IPS DF 6.9 (cell line): Measurements from ENCODE around the gene TSSK6.

Experiments used
- DNase-seq: peaks from one replicate; pipeline ENCODE4 v3.0.0-alpha.2; 2013; ENCODE audit warnings: low read depth, low spot score
- H3K27ac ChIP-seq: one replicate; pipeline ENCODE4 v1.5.1; 2013; ENCODE audit warnings: low read length, control low read depth
- H3K27me3 ChIP-seq: 2 replicates; pipeline ENCODE4 v1.6.1; 2013; ENCODE audit warnings: mild to moderate bottlenecking, low read length; ENCODE audit not compliant: control insufficient read depth, insufficient read depth
- H3K36me3 ChIP-seq: 2 replicates; pipeline ENCODE4 v1.6.1; 2013; ENCODE audit warnings: low read length; ENCODE audit not compliant: control insufficient read depth, insufficient read depth
- H3K4me1 ChIP-seq: 2 replicates; pipeline ENCODE4 v1.6.1; 2013; ENCODE audit warnings: low read length; ENCODE audit not compliant: control insufficient read depth, insufficient read depth
- H3K4me3 ChIP-seq: 2 replicates; pipeline ENCODE4 v1.5.1; 2013; ENCODE audit warnings: mild to moderate bottlenecking, low read length
- H3K9me3 ChIP-seq: 2 replicates; pipeline ENCODE4 v1.6.1; 2013; ENCODE audit warnings: low read length, inconsistent platforms; ENCODE audit not compliant: control insufficient read depth, insufficient read depth
- WGBS: extraction: QIAGEN DNeasy Blood & Tissue Kit; methylation state at CpG from one replicate; pipeline ENCODE4 v1.1.7; 2013; ENCODE audit warnings: mixed read lengths, missing lambda C conversion rate; ENCODE audit not compliant: insufficient read length, insufficient coverage; 5-methylcytosine and 5-hydroxymethylcytosine counted together

Gene TSSK6

DNA sequence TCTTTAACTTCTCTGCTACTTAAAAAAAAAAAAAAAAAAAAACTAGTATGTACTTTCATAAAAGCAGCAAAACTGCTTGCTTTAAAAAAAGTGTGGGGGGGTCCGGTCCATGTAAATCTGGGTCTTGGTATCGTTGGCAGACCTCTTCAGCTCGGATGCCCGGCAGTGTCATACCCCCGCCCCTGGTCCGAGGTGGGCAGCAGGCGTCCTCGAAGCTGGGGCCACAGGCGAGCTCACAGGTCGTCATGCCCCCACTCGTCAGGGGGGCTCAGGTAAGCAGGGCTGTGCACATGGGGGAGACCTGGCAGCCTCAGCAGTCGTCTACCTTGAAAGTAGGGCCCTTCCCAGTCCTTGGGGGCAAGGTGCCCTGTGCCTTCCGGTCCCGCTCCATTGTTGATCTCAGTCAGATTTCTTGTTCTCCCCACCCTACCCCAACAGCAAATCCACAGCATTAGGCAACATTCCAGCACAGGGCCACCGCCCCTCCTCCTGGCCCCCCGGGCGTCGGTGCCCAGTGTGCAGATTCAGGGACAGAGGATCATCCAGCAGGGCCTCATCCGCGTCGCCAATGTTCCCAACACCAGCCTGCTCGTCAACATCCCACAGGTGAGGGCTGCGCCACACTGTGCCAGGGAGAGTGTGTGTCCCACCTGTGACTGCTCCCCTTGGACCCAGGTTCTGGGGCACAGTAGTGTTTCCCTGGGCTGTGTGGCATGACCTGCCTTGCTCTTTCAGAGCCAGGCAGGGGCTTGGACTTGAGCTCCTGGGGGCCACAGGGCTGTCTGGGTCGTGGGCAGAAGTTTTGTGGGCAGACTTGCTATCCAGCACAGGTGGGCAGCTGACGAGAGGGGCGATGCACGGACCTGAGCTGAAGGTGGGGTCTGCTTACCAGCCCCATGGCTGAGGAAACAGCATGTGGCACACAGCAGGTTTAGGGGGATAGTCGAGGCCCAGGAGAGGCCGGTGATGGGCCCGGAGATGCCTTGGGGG, 19.4 kb downstream of the TSSK6 start:
- no peak for DNase-seq
- WGBS, result no CpG with 5 or more reads among the region's 30 CpGs
- Histone ChIP-seq H3K36me3 (peaks cover 50% of the 10 kb centered on the region), H3K4me3 (no peak overlapping the region), H3K27ac (no peak overlapping the region), H3K4me1 (no peaks in the 10 kb centered on the region), H3K27me3 (no peaks in the 10 kb centered on the region), H3K9me3 (no peaks in the 10 kb centered on the region)

DNA sequence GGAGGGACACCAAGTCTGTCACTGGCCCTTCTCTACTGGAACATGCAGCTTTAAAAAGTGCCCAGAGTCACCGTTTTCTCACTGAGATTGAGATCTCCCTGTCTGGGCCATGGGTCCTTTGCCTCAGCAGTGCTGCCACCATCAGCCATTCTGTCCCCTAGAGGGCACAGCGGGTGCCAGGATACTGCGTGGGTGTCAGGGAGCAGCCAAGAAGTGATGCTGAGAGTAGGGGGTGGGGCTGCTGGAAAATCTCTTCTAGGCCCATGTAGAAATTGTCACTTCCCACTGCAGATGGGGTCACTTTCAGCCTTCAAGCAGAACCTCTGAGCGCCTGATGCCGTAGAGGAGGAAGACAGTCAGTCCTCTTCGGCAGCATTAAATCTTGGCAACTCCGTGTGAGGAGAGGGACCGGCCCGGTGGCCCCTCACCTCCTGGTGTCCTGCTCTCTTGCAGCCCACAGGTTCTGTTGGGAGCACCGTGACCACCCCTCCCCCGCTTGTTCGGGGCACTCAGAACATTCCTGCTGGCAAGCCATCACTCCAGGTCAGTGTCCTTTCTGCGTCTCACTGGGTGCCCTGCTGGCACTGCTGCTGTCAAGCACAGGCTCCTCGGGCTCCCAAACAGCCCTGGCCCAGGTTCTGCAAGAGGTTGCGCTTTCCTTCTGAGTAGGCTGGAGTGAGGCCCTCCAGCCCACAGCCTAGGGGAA, 21.4 kb downstream of the TSSK6 start:
- H3K27ac ChIP-seq, result no peak overlapping the region
- no peaks in the 10 kb centered on the region for H3K9me3 ChIP-seq
- peaks cover 37% of the 10 kb centered on the region for H3K36me3 ChIP-seq
- DNase-seq, result no peak
- H3K4me3 ChIP-seq, result no peak overlapping the region
- no peaks in the 10 kb centered on the region for H3K27me3 ChIP-seq
- WGBS, result no CpG with 5 or more reads among the region's 15 CpGs
- H3K4me1 ChIP-seq, result peaks cover 2% of the 10 kb centered on the region; the same call in 1 of the 2 replicates

DNA sequence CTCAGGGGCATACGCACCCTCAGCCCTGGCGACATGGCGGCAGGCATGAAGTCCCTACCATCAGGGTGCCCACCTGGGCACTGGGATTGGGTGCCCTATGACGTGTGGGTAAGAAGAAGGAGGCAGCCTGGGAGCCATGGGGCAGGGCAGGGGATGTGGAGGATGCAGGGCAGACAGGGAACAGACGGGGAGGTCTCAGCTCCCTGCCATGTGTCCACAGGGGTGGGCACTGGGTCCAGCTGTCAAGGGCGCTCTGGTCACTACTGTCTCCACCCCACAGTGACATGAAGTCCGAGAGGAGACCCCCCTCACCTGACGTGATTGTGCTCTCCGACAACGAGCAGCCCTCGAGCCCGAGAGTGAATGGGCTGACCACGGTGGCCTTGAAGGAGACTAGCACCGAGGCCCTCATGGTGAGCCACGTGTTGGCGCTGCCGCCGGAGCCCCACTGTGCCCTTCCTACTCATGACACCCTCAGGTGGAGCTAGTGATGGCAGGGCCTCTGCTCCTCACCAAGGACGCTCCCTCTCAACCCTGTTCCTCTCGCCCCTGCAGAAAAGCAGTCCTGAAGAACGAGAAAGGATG, 23.2 kb downstream of the TSSK6 start:
- no peak overlapping the region for H3K27ac ChIP-seq
- H3K27me3 ChIP-seq, result no peaks in the 10 kb centered on the region
- no peak overlapping the region for H3K4me3 ChIP-seq
- DNase-seq, result no peak
- H3K4me1 ChIP-seq, result peaks cover 4% of the 10 kb centered on the region
- WGBS, result no CpG with 5 or more reads among the region's 21 CpGs
- H3K36me3 ChIP-seq, result peaks cover 27% of the 10 kb centered on the region
- H3K9me3 ChIP-seq, result no peaks in the 10 kb centered on the region

DNA sequence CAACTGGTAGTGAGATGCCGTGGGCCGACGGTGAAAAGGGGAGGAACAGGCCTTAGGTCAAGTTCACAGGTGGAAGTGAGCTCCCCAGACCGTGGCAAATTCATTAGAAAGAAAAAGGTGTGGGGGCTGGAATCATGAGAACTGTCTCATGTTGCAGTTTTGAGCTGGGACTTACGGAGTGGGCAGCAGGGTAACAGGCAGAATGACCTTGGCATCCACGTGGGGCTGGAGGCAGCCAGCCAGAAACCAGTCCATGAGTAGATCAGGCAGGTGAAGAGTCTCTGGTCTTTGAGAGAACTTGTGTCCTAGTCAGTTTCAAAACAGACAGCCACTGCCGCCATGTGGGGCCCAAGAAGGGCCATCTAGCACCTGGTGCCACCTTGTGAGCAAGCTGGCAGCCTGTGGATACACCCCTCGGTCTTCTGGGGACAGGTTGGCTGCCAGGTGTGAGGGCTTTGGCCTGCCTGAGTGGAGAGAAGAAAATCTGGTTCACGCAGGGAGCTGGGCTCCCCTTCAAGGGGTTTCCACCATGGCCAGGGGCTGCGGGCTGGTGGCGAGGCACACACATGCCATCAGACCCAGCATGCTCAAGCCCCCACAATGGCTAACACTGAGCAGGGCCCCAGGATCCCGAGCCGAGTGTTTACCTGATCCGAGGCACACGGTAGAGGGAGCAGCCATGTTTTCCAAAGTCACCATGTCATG, 23.9 kb downstream of the TSSK6 start:
- Histone ChIP-seq H3K36me3 (peaks cover 25% of the 10 kb centered on the region), H3K27ac (no peak overlapping the region), H3K4me1 (peaks cover 4% of the 10 kb centered on the region), H3K9me3 (no peaks in the 10 kb centered on the region), H3K4me3 (no peak overlapping the region), H3K27me3 (no peaks in the 10 kb centered on the region)
- no peak for DNase-seq
- no CpG with 5 or more reads among the region's 15 CpGs for WGBS

DNA sequence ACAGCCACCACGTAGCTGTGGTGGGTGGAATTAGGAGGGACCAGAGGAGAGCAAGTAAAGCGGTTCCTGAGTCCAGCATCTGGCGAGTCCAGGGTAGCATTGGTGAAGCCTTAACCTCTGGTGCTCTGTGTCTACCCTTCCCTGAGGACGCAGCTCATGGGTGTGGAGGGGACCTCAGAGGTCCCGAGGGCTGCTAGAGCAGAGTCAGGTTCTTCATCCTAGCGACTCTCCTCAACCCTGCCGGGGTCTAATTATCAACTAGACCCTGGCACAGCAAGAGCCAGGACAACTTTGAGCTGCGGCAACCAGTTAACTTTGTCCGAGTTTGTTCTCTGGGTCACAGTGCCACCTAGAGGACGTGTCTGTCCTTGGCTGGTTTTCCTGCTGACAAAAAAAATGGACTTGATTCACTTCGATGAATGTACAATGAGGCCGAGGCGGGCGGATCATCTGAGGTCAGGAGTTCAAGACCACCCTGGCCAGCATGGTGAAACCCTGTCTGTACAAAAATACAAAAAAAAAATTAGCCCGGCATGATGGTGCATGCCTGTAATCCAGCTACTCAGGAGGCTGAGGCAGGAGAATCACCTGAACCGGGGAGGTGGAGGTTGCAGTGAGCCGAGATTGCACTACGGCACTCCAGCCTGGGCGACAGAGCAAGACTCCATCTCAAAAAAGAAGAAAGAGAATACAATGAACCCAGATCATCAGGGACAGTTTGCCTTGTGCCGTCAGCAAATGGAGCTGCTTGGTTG, 25.0 kb downstream of the TSSK6 start:
- Histone ChIP-seq H3K27me3 (no peaks in the 10 kb centered on the region), H3K4me3 (no peak overlapping the region), H3K9me3 (no peaks in the 10 kb centered on the region), H3K4me1 (peaks cover 4% of the 10 kb centered on the region), H3K36me3 (peaks cover 16% of the 10 kb centered on the region), H3K27ac (no peak overlapping the region)
- WGBS, result no CpG with 5 or more reads among the region's 20 CpGs
- DNase-seq, result peak; percentile 63

DNA sequence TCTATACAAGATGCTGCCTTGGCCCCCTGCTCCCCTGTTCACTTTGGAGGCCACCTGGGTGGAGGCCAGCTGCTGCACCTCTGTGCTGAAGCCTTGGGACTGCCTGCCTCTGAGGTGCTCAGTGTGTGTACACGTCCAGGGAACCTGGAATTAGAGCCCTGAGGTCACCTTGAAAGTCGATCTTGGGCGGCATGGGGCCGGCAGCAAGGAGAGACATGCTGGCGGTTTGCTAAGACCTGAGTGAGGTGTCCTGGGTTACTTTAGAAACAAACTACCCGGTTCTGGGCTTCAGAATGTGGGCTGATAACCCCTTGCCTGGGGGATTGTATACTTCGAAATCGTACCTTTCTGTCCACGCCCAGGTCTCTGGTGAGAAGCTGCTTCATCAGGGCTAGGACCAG, 25.5 kb downstream of the TSSK6 start:
- no CpG with 5 or more reads among the region's 9 CpGs for WGBS
- H3K4me1 ChIP-seq, result peaks cover 4% of the 10 kb centered on the region
- H3K27me3 ChIP-seq, result no peaks in the 10 kb centered on the region
- no peak overlapping the region for H3K27ac ChIP-seq
- no peak for DNase-seq
- H3K4me3 ChIP-seq, result no peak overlapping the region
- no peaks in the 10 kb centered on the region for H3K9me3 ChIP-seq
- H3K36me3 ChIP-seq, result peaks cover 14% of the 10 kb centered on the region

DNA sequence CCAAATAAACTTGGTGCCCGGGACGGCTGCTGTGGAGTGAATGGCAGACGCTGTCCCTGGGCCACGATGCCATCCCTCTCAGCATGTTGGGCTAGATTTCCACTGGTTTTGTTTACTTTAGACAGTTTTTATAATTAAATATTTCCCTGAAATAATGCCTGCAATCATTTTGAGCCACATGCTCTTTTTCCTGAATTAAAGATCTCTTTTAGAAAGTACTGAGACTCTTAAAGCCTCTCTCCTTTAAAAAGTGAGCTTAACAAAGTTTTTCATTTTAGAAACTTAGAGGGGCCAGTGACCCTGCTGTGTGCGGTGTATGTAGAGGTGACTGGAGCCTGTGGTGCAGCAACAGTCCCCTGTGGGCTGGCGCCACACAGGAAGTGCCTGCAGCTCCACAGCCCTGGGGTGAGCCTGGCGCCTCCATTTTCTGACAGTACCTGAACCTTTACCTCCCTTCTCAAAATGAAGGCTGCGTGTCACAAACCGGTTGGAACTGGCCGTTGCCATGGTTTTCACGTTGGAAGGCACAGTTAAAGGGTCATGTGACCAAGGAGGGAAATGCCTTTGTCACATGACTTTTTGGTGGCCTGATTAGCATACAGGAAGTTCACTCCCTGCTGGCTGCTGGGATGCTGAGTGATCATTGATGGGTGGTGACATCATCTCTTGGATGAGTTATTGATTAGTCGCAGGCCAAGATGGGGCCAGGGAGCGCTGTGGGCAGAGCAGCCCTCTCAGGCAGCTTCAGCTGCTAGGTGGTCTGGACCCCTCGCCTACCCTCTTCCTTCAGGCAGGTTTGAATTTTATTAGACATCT, 26.3 kb downstream of the TSSK6 start:
- Histone ChIP-seq H3K27me3 (no peaks in the 10 kb centered on the region), H3K9me3 (no peaks in the 10 kb centered on the region), H3K27ac (no peak overlapping the region), H3K4me3 (no peak overlapping the region), H3K4me1 (peaks cover 4% of the 10 kb centered on the region), H3K36me3 (peaks cover 9% of the 10 kb centered on the region)
- no CpG with 5 or more reads among the region's 14 CpGs for whole genome bisulfite sequencing
- peak; percentile 84 for DNase-seq

DNA sequence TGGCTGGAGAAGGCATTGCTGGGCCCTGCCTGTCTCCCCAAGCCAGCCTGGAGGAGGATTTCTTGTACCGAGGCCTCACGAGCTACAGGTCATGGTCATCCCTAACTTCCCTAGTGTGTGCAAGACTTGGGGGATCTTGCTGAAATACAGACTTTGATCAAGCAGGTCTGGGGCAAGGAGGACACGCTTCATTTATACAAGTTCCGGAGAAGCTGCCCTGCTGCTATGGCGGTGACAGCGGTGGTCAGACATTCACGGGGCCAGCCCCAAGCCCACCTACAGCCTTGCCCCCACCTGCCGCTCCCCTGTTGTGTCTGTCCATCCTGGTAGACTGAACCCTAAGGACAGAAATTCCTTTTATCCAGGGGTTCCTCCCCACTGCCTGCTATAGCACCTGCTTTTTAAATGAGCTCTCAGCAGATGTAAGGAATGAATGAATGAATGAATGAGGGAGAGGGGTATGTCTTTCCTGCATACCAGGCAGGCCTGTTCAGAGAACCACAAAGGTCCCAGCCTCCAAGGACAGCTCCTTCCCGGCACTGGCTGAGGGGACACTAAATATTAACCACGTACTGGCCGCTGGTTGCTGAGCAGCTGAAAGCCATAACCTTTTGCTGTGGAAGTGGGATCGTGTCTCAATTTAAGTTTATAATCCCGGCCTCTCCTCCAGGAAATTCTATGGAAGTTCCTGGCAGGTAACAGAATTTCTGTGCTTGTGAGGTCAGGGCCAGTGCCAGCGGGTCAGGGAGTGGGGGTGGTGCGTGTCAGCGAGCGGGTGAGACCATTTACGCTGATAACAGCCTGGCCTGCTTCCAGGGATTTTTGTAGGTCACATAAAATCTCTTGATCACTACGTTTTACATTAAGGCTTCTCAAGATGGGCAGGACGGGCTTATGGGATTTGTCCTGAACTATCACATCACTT, 27.1 kb downstream of the TSSK6 start:
- DNase-seq, result no peak
- Histone ChIP-seq H3K4me1 (peaks cover 4% of the 10 kb centered on the region), H3K27me3 (no peaks in the 10 kb centered on the region), H3K27ac (no peak overlapping the region), H3K4me3 (no peak overlapping the region), H3K36me3 (peaks cover 6% of the 10 kb centered on the region), H3K9me3 (no peaks in the 10 kb centered on the region)
- no CpG with 5 or more reads among the region's 20 CpGs for WGBS
